DOHH2 (cell line): Measurements from ENCODE around the gene WRAP73.

Source experiments
- EZH2phosphoT487 ChIP-seq: fragments of 200-600 bp; sonication (generic); IDR thresholded peaks from 2 replicates; pipeline ENCODE4 v1.6.1; 2017; ENCODE audit warnings: borderline replicate concordance, mild to moderate bottlenecking, antibody characterized with exemption, low read length, moderate library complexity, mixed read lengths
- TF ChIP-seq, protein P1 (sequence below): fragments of 200-600 bp; sonication (generic); IDR thresholded peaks from one replicate; pipeline ENCODE4 v1.5.1; 2014; ENCODE audit warnings: antibody characterized with exemption, mild to moderate bottlenecking, low read depth, low read length; ENCODE audit not compliant: poor library complexity, severe bottlenecking

DNA sequence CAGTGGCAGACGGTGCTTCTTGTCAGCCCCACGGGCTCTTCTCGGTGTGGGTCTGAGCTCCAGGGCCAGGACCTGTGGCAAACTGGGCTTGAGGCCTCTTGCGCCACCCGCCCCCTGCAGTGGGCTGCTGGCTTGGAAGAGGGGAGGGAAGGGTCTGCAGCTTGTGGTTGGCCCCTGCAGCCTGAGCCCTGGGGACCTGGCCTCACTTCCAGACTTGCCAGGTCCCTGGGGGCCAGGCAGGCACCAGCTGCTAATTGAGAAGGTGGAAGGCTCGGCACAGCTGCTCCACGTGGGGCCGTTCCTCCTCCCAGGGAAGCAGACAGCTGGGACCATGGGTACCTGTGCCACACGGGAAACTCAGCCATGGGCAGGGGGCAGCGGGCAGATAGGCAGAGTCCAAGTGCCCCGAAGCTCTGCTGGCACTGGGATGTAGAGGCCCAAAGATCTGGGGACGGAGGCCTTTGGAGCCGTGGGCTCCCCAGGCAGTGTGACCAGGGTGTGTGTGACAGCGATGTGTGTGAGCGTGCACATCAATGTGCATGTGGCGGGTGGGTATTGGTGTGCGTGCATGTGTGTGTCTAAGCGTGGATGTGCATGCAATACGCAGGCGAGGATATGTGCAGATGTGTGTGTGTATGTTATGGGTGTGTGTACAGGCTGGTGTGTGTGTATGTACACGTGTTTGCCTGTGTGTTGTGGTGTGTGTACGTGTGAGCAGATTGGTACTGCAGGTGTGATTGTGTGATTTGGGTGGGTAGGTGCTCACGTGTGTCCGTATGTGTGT, 41.7 kb upstream of the WRAP73 start:
- TF ChIP-seq, protein P1, sequence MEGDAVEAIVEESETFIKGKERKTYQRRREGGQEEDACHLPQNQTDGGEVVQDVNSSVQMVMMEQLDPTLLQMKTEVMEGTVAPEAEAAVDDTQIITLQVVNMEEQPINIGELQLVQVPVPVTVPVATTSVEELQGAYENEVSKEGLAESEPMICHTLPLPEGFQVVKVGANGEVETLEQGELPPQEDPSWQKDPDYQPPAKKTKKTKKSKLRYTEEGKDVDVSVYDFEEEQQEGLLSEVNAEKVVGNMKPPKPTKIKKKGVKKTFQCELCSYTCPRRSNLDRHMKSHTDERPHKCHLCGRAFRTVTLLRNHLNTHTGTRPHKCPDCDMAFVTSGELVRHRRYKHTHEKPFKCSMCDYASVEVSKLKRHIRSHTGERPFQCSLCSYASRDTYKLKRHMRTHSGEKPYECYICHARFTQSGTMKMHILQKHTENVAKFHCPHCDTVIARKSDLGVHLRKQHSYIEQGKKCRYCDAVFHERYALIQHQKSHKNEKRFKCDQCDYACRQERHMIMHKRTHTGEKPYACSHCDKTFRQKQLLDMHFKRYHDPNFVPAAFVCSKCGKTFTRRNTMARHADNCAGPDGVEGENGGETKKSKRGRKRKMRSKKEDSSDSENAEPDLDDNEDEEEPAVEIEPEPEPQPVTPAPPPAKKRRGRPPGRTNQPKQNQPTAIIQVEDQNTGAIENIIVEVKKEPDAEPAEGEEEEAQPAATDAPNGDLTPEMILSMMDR: no peak
- TF ChIP-seq EZH2phosphoT487: no peak
